K562 (cell line): ENCODE measurements around the gene ACLY. TPM values are rescaled to one million over a fixed set of nuclear protein-coding genes. Genes with fewer than 3 reads are reported as not detected.

Source experiments
- ARID2 ChIP-seq: fragments of 450-650 bp; IDR thresholded peaks from 2 replicates; pipeline ENCODE4 v1.6.1; 2017; ENCODE audit warnings: antibody characterized with exemption, mild to moderate bottlenecking
- ARID3B ChIP-seq: fragments of 250-450 bp; sonication (Bioruptor Pico); IDR thresholded peaks from 2 replicates; pipeline ENCODE4 v1.4.0; 2020; ENCODE audit warnings: borderline replicate concordance
- DNMT1 ChIP-seq: fragments of 450-650 bp; IDR thresholded peaks from 2 replicates; pipeline ENCODE4 v1.6.1; 2016; ENCODE audit warnings: antibody characterized with exemption, mild to moderate bottlenecking
- ELF2 ChIP-seq: fragments of 250-450 bp; sonication (Bioruptor Pico); IDR thresholded peaks from 2 replicates; pipeline ENCODE4 v1.5.0; 2021; ENCODE audit warnings: mild to moderate bottlenecking
- ESRRB ChIP-seq: fragments of 250-450 bp; sonication (Bioruptor Pico); IDR thresholded peaks from 2 replicates; pipeline ENCODE4 v1.5.0; 2020; ENCODE audit warnings: mild to moderate bottlenecking, moderate library complexity, borderline replicate concordance
- ETV1 ChIP-seq: fragments of 450-650 bp; conservative IDR thresholded peaks from 2 replicates; pipeline ENCODE4 v1.6.1; 2016; ENCODE audit warnings: missing genetic modification characterization, control low read depth, low read depth, missing compliant biosample characterization
- GABPA ChIP-seq: fragments of 200-800 bp; sonication (Bioruptor generic); conservative IDR thresholded peaks from 2 replicates; pipeline ENCODE4 v1.6.1; 2016; ENCODE audit warnings: low read depth, missing genetic modification characterization, missing compliant biosample characterization
- HDAC8 ChIP-seq: fragments of 450-650 bp; IDR thresholded peaks from 2 replicates; pipeline ENCODE4 v1.6.1; 2016; ENCODE audit warnings: mild to moderate bottlenecking, missing genetic modification characterization, moderate library complexity, missing compliant biosample characterization
- IRF9 ChIP-seq: fragments of 450-650 bp; IDR thresholded peaks from 2 replicates; pipeline ENCODE4 v1.6.1; 2016; ENCODE audit warnings: missing biosample characterization, missing genetic modification characterization
- NCOA6 ChIP-seq: fragments of 450-650 bp; IDR thresholded peaks from 2 replicates; pipeline ENCODE4 v1.6.1; 2017; ENCODE audit warnings: mild to moderate bottlenecking
- NR2C2 ChIP-seq, 2 experiments: fragments of 200-800 bp in 1 of 2; sonication (Bioruptor generic) in 1 of 2; sonication (generic) in 1 of 2; formaldehyde crosslinking in 1 of 2; IDR thresholded peaks; 2 replicates each; pipeline versions ENCODE4 v1.6.1 to v1.8.0; 2016 to 2022; ENCODE audit warnings: mild to moderate bottlenecking in 1 of 2, missing compliant biosample characterization in 1 of 2, missing genetic modification characterization in 1 of 2, missing genetic modification reagents in 1 of 2
- NRF1 ChIP-seq, 2 experiments: fragments of 450-650 bp; IDR thresholded peaks in 1 of 2; conservative IDR thresholded peaks in 1 of 2; 2 replicates each; pipeline ENCODE4 v1.6.1; 2014; ENCODE audit warnings: mild to moderate bottlenecking in 2 of 2
- SRSF3 ChIP-seq: fragments of 200-400 bp; formaldehyde crosslinking; IDR thresholded peaks from 2 replicates; pipeline ENCODE4 v1.6.1; 2016; ENCODE audit warnings: mild to moderate bottlenecking, low read length, moderate library complexity; ENCODE audit not compliant: insufficient read depth
- XRCC4 ChIP-seq: IDR thresholded peaks from one replicate; pipeline ENCODE4 v1.6.1; 2011; ENCODE audit not compliant: insufficient read depth, insufficient read length; ENCODE audit errors: extremely low read depth
- ZC3H11A ChIP-seq: IDR thresholded peaks from 2 replicates; pipeline ENCODE4 v1.6.1; 2012; ENCODE audit warnings: low read depth, low read length, improper control_type of control experiment
- ZKSCAN1 ChIP-seq: fragments of 150-350 bp; IDR thresholded peaks from 2 replicates; pipeline ENCODE4 v1.6.1; 2016; ENCODE audit warnings: low read depth, low read length
- ZKSCAN8 ChIP-seq: fragments of 200-800 bp; sonication (Bioruptor generic); IDR thresholded peaks from 2 replicates; pipeline ENCODE4 v1.6.1; 2016; ENCODE audit warnings: missing genetic modification characterization, missing compliant biosample characterization
- ZNF395 ChIP-seq: fragments of 200-800 bp; sonication (Bioruptor generic); IDR thresholded peaks from 2 replicates; pipeline ENCODE4 v1.6.1; 2017; ENCODE audit warnings: missing genetic modification characterization, missing compliant biosample characterization
- ZNF668 ChIP-seq: fragments of 250-450 bp; sonication (Bioruptor Pico); IDR thresholded peaks from 2 replicates; pipeline ENCODE4 v1.8.0; 2022; ENCODE audit warnings: mild to moderate bottlenecking, inconsistent platforms
- ZNF77 ChIP-seq: fragments of 250-450 bp; sonication (Bioruptor Pico); IDR thresholded peaks from 2 replicates; pipeline ENCODE4 v1.5.0; 2020
- polyA plus RNA-seq, 8 experiments: library from polyadenylated mRNA; depleted of rRNA in 4 of 8; stranded (reverse) in 5 of 8; unstranded in 3 of 8; fragments of >200 nt; fragmentation: Nextera tagmentation in 2 of 8; fragmentation: Illumina TruSeq in 1 of 8; extraction: Ambion mirVana in 2 of 8; extraction: Trizol in 1 of 8; gene quantifications; 2 replicates each; pipeline versions ENCODE4 v1.2.1 to v1.2.3, GENCODE V29; 2011 to 2014; ENCODE audit warnings: inconsistent platforms in 1 of 8, missing spikeins in 1 of 8
- total RNA-seq, 7 experiments: library from RNA; depleted of rRNA in 6 of 7; stranded (reverse); fragments of >200 nt in 6 of 7; fragmentation: Illumina TruSeq in 2 of 7; extraction: Trizol in 2 of 7; gene quantifications; 2 replicates each; pipeline versions ENCODE4 v1.2.1 to v1.2.3, GENCODE V29; 2011 to 2021; ENCODE audit warnings: low replicate concordance in 1 of 7
- TF ChIP-seq, protein P1 (sequence below): sonication (generic); formaldehyde crosslinking; IDR thresholded peaks from 2 replicates; pipeline ENCODE4 v1.9.0; 2022; ENCODE audit warnings: mild to moderate bottlenecking, missing genetic modification reagents
- TF ChIP-seq, protein P2 (sequence below): sonication (generic); IDR thresholded peaks from 2 replicates; pipeline ENCODE4 v1.6.1; 2016

ACLY gene
- total and polyA plus RNA-seq, 9 of the 15 experiments (the other 6 are each of a cell fraction or from before 2014, with no cell fraction given), result 42.9 to 280 (median 125) TPM

GRCh38 chr17:41937970-41938954 is 19.5 kb upstream of the ACLY start (continued):
- TF ChIP-seq NCOA6 (no peak), GABPA (peak; percentile 86), HDAC8 (no peak), XRCC4 (no peak), IRF9 (no peak), ZKSCAN8 (CRISPR knock-in tag) (peak; percentile 37; the same call in 1 of the 2 replicates), NR2C2 (CRISPR knock-in tag; IDR thresholded peaks at IDR 0.05) (no peak), NR2C2 (tag; IDR thresholded peaks at IDR 0.05) (no peak), SRSF3 (no peak), DNMT1 (no peak), ARID2 (no peak), ELF2 (CRISPR knock-in tag) (no peak), ZKSCAN1 (no peak), ETV1 (tag) (peak; percentile 69; the same call in 1 of the 2 replicates), NRF1 (conservative IDR thresholded peaks at IDR 0.05 in 1 of 2, IDR thresholded peaks at IDR 0.05 in 1 of 2) (no peak), ZNF668 (CRISPR knock-in tag) (no peak), ZNF395 (CRISPR knock-in tag) (0 out of 2 replicates have a peak, but pooled peaks have one; percentile 61), ZC3H11A (no peak), ESRRB (no peak), ARID3B (CRISPR knock-in tag) (no peak), ZNF77 (no peak)
- TF ChIP-seq, protein P1, sequence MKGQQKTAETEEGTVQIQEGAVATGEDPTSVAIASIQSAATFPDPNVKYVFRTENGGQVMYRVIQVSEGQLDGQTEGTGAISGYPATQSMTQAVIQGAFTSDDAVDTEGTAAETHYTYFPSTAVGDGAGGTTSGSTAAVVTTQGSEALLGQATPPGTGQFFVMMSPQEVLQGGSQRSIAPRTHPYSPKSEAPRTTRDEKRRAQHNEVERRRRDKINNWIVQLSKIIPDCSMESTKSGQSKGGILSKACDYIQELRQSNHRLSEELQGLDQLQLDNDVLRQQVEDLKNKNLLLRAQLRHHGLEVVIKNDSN, result no peak
- TF ChIP-seq, protein P2, sequence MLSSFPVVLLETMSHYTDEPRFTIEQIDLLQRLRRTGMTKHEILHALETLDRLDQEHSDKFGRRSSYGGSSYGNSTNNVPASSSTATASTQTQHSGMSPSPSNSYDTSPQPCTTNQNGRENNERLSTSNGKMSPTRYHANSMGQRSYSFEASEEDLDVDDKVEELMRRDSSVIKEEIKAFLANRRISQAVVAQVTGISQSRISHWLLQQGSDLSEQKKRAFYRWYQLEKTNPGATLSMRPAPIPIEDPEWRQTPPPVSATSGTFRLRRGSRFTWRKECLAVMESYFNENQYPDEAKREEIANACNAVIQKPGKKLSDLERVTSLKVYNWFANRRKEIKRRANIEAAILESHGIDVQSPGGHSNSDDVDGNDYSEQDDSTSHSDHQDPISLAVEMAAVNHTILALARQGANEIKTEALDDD, result no peak
